GM06990 (cell line): ENCODE results near the gene TMEM54.

Experiments used
- DNase-seq: peaks from one replicate; pipeline ENCODE4 v3.0.0-alpha.2; 2011; ENCODE audit not compliant: insufficient read length; ENCODE audit errors: extremely low read depth
- H3K27me3 ChIP-seq: replicated peaks from 2 replicates; pipeline ENCODE4 v1.6.0; 2011; ENCODE audit warnings: low read length; ENCODE audit not compliant: control insufficient read depth, insufficient read depth
- H3K36me3 ChIP-seq: 2 replicates; pipeline ENCODE4 v1.5.1; 2011; ENCODE audit warnings: low read length; ENCODE audit not compliant: control insufficient read depth, insufficient read depth
- H3K4me3 ChIP-seq: replicated peaks from 2 replicates; pipeline ENCODE4 v1.5.1; 2011; ENCODE audit warnings: low read depth, mild to moderate bottlenecking, control low read depth, low read length
- CTCF ChIP-seq: IDR thresholded peaks from 2 replicates; pipeline ENCODE4 v1.5.1; 2011; ENCODE audit warnings: low read length, control low read depth, mild to moderate bottlenecking, inconsistent platforms; ENCODE audit not compliant: insufficient read depth, poor library complexity, severe bottlenecking

TMEM54 gene

GRCh38 chr1:32946413-32946812, 45.2 kb upstream of the TMEM54 start:
- no peak for TF ChIP-seq CTCF
- Histone ChIP-seq H3K4me3 (no peak overlapping the region), H3K36me3 (peaks cover 6% of the 10 kb centered on the region), H3K27me3 (no peaks in the 10 kb centered on the region)
- no peak for DNase-seq

- Histone ChIP-seq H3K27me3 (no peaks in the 10 kb centered on the region), H3K4me3 (no peak overlapping the region), H3K36me3 (peaks cover 12% of the 10 kb centered on the region)
- no peak for TF ChIP-seq CTCF
- DNase-seq, result no peak
These were observed 43.0 kb upstream of the TMEM54 start for GRCh38 chr1:32944180-32944579.

- no peak for TF ChIP-seq CTCF
- Histone ChIP-seq H3K36me3 (peaks cover 18% of the 10 kb centered on the region), H3K4me3 (no peak overlapping the region), H3K27me3 (no peaks in the 10 kb centered on the region)
- no peak for DNase-seq
These were observed 38.6 kb upstream of the TMEM54 start for GRCh38 chr1:32939655-32940371.

GRCh38 chr1:32937061-32937460, 35.9 kb upstream of the TMEM54 start:
- DNase-seq, result no peak
- peaks cover 13% of the 10 kb centered on the region for H3K36me3 ChIP-seq
- no peak overlapping the region for H3K4me3 ChIP-seq
- no peaks in the 10 kb centered on the region for H3K27me3 ChIP-seq
- no peak for TF ChIP-seq CTCF

GRCh38 chr1:32934535-32934934, 33.3 kb upstream of the TMEM54 start:
- TF ChIP-seq CTCF, result no peak
- Histone ChIP-seq H3K4me3 (no peak overlapping the region), H3K36me3 (peaks cover 10% of the 10 kb centered on the region), H3K27me3 (no peaks in the 10 kb centered on the region)
- DNase-seq, result no peak
